Erythroblast (primary cell): ENCODE measurements around the gene GPN1.

Experiments
- GATA1 ChIP-seq: IDR thresholded peaks from 2 replicates; pipeline ENCODE4 v1.6.1; 2011; ENCODE audit warnings: low read depth, mild to moderate bottlenecking, control low read depth, low read length, moderate library complexity
- POLR2A ChIP-seq: IDR thresholded peaks from 2 replicates; pipeline ENCODE4 v1.6.1; 2011; ENCODE audit warnings: mild to moderate bottlenecking, low read length

GRCh38 chr2:27588308-27588707 lies 40.5 kb upstream of the GPN1 start:
- no peak for TF ChIP-seq POLR2A
- TF ChIP-seq GATA1, result no peak
